NT2/D1 (cell line): ENCODE measurements around the gene EFCAB5.
A peak's percentile ranks its signal among the peaks of the same experiment; 100 is the strongest.
"Not testable (repeated sequence)": the region's sequence is repeated elsewhere in the genome, so short reads cannot be mapped to it uniquely, and the experiment has no call there.

Experiments
- DNase-seq: peaks from one replicate; pipeline ENCODE4 v3.0.0-alpha.2; 2011; ENCODE audit warnings: low read depth, low spot score
- H3K27me3 ChIP-seq: 2 replicates; pipeline ENCODE4 v1.6.0; 2011; ENCODE audit warnings: mild to moderate bottlenecking; ENCODE audit not compliant: insufficient read length, insufficient read depth
- H3K36me3 ChIP-seq: 2 replicates; pipeline ENCODE4 v1.6.1; 2011; ENCODE audit warnings: mild to moderate bottlenecking, low read length, mixed read lengths; ENCODE audit not compliant: insufficient read depth, insufficient read length
- H3K4me1 ChIP-seq: 2 replicates; pipeline ENCODE4 v1.5.1; 2011; ENCODE audit not compliant: insufficient read depth, insufficient read length
- H3K4me3 ChIP-seq: 2 replicates; pipeline ENCODE4 v1.5.1; 2011; ENCODE audit warnings: low read depth; ENCODE audit not compliant: insufficient read length
- H3K9ac ChIP-seq: 2 replicates; pipeline ENCODE4 v1.6.0; 2011; ENCODE audit warnings: low read depth; ENCODE audit not compliant: insufficient read length
- H3K9me3 ChIP-seq: 2 replicates; pipeline ENCODE4 v1.5.1; 2011; ENCODE audit warnings: mild to moderate bottlenecking, low read length; ENCODE audit not compliant: insufficient read depth
- SUZ12 ChIP-seq: IDR thresholded peaks from 2 replicates; pipeline ENCODE4 v1.6.1; 2011; ENCODE audit not compliant: insufficient read length, insufficient read depth; ENCODE audit errors: extremely low read depth
- YY1 ChIP-seq: IDR thresholded peaks from 2 replicates; pipeline ENCODE4 v1.6.1; 2011; ENCODE audit not compliant: insufficient read length, insufficient read depth
- ZNF274 ChIP-seq: IDR thresholded peaks from 2 replicates; pipeline ENCODE4 v1.6.1; 2011; ENCODE audit warnings: mild to moderate bottlenecking, low read depth, low read length

Gene EFCAB5

GRCh38 chr17:29927546-29927945 is 13.9 kb upstream of the EFCAB5 start:
- no peak for TF ChIP-seq SUZ12
- no peak for TF ChIP-seq YY1
- no peaks in the 10 kb centered on the region for H3K36me3 ChIP-seq
- no peak overlapping the region for H3K9ac ChIP-seq
- H3K4me3 ChIP-seq: no peak overlapping the region
- H3K4me1 ChIP-seq: no peaks in the 10 kb centered on the region
- no peaks in the 10 kb centered on the region for H3K27me3 ChIP-seq
- no peaks in the 10 kb centered on the region for H3K9me3 ChIP-seq
- no peak for DNase-seq

- TF ChIP-seq YY1: no peak
- no peak for TF ChIP-seq SUZ12
- DNase-seq: no peak
- Histone ChIP-seq H3K9ac (peak overlapping the region; percentile 89), H3K36me3 (no peaks in the 10 kb centered on the region), H3K4me1 (no peaks in the 10 kb centered on the region), H3K9me3 (no peaks in the 10 kb centered on the region), H3K4me3 (peak overlapping the region; percentile 75), H3K27me3 (no peaks in the 10 kb centered on the region)
Measured at GRCh38 chr17:29929006-29929532, 12.4 kb upstream of the EFCAB5 start.

GRCh38 chr17:29929533-29930408 is 11.7 kb upstream of the EFCAB5 start, which contains the start of gene SSH2:
Gene SSH2 (minus strand): TSS chr17:29930228. CDS start chr17:29930000, 228 bp downstream.
- TF ChIP-seq ZNF274 (no peak), YY1 (no peak), SUZ12 (no peak)
- peak; percentile 59 for DNase-seq
- no peaks in the 10 kb centered on the region for H3K4me1 ChIP-seq

GRCh38 chr17:29930409-29931010 is 10.9 kb upstream of the EFCAB5 start:
- no peak for DNase-seq
- no peaks in the 10 kb centered on the region for H3K4me1 ChIP-seq
- no peaks in the 10 kb centered on the region for H3K9me3 ChIP-seq

More at GRCh38 chr17:29929533-29930408, 11.7 kb upstream of the EFCAB5 start, which contains the start of gene SSH2:
- Histone ChIP-seq H3K27me3 (no peaks in the 10 kb centered on the region), H3K4me3 (peak within 1 kb of the TSS; percentile 75), H3K9me3 (no peaks in the 10 kb centered on the region), H3K9ac (peak within 1 kb of the TSS; percentile 89), H3K36me3 (no peaks in the 10 kb centered on the region)

GRCh38 chr17:29931231-29931932 is 10.1 kb upstream of the EFCAB5 start:
- no peak for TF ChIP-seq ZNF274
- TF ChIP-seq YY1: no peak
- TF ChIP-seq SUZ12: no peak
- Histone ChIP-seq H3K36me3 (no peaks in the 10 kb centered on the region), H3K9me3 (no peaks in the 10 kb centered on the region), H3K9ac (no peak overlapping the region), H3K27me3 (no peaks in the 10 kb centered on the region), H3K4me1 (no peaks in the 10 kb centered on the region), H3K4me3 (no peak overlapping the region)
- DNase-seq: no peak

More at GRCh38 chr17:29930409-29931010, 10.9 kb upstream of the EFCAB5 start:
- Histone ChIP-seq H3K4me3 (peak overlapping the region; percentile 75), H3K27me3 (no peaks in the 10 kb centered on the region), H3K9ac (peak overlapping the region; percentile 4), H3K36me3 (no peaks in the 10 kb centered on the region)
- TF ChIP-seq SUZ12: no peak

- H3K36me3 ChIP-seq: no peaks in the 10 kb centered on the region
- no peak for TF ChIP-seq SUZ12
- no peak for TF ChIP-seq ZNF274
- TF ChIP-seq YY1: no peak
- no peak for DNase-seq
- H3K4me1 ChIP-seq: no peaks in the 10 kb centered on the region
- no peak overlapping the region for H3K4me3 ChIP-seq
- no peaks in the 10 kb centered on the region for H3K9me3 ChIP-seq
- H3K27me3 ChIP-seq: no peaks in the 10 kb centered on the region
- H3K9ac ChIP-seq: no peak overlapping the region
Measured at GRCh38 chr17:29933379-29933778, 8.1 kb upstream of the EFCAB5 start.

GRCh38 chr17:29935909-29936308 is 5.5 kb upstream of the EFCAB5 start:
- H3K27me3 ChIP-seq, H3K9me3 ChIP-seq, H3K4me1 ChIP-seq, DNase-seq, H3K9ac ChIP-seq, H3K36me3 ChIP-seq, H3K4me3 ChIP-seq: not testable (repeated sequence)
